ENCODE measurements around the gene PCNT.

The PCNT gene

GRCh38 chr21:46441961-46442498 is 118.1 kb downstream of the PCNT start:
- Histone ChIP-seq H3K27me3 (ENCODE audit: control insufficient read depth, low read length) (no peaks in the 10 kb centered on the region), H3K79me2 (ENCODE audit: control insufficient read depth, low read length) (peaks cover 2% of the 10 kb centered on the region; the same call in 1 of the 2 replicates), H4K20me1 (ENCODE audit: control insufficient read depth, insufficient read depth, low read depth, low read length) (no peaks in the 10 kb centered on the region; the same call in 1 of the 2 replicates), H3K4me1 (ENCODE audit: control insufficient read depth, low read length) (no peaks in the 10 kb centered on the region), H3K9me2 (replicated peaks; ENCODE audit: control insufficient read depth, low read length) (no peaks in the 10 kb centered on the region), H3K9me3 (ENCODE audit: control insufficient read depth, insufficient read depth, low read length) (no peaks in the 10 kb centered on the region), H3K27ac (ENCODE audit: low read depth, low read length) (no peak overlapping the region), H3K4me3 (ENCODE audit: low read length) (no peak overlapping the region), H3K4me2 (ENCODE audit: low read length) (no peak overlapping the region), H3K36me3 (ENCODE audit: control insufficient read depth, low read length) (peaks cover 72% of the 10 kb centered on the region), H3F3A (ENCODE audit: control insufficient read depth, insufficient read depth) (peaks cover 6% of the 10 kb centered on the region; the same call in 1 of the 2 replicates)
- TF ChIP-seq EZH2phosphoT487 (IDR thresholded peaks at IDR 0.05; ENCODE audit: borderline replicate concordance, low read length) (no peak), CTCF (IDR thresholded peaks at IDR 0.05; ENCODE audit: low read depth, low read length, poor library complexity, severe bottlenecking) (no peak)

- Histone ChIP-seq H4K20me1 (ENCODE audit: control insufficient read depth, insufficient read depth, low read depth, low read length) (no peaks in the 10 kb centered on the region; the same call in 1 of the 2 replicates), H3K4me1 (ENCODE audit: control insufficient read depth, low read length) (no peaks in the 10 kb centered on the region), H3K4me2 (ENCODE audit: low read length) (no peak overlapping the region), H3K79me2 (ENCODE audit: control insufficient read depth, low read length) (peaks cover 11% of the 10 kb centered on the region), H3K27me3 (ENCODE audit: control insufficient read depth, low read length) (no peaks in the 10 kb centered on the region), H3K36me3 (ENCODE audit: control insufficient read depth, low read length) (peaks cover 72% of the 10 kb centered on the region), H3K27ac (ENCODE audit: low read depth, low read length) (no peak overlapping the region), H3K4me3 (ENCODE audit: low read length) (no peak overlapping the region), H3K9me3 (ENCODE audit: control insufficient read depth, insufficient read depth, low read length) (no peaks in the 10 kb centered on the region), H3K9me2 (replicated peaks; ENCODE audit: control insufficient read depth, low read length) (no peaks in the 10 kb centered on the region), H3F3A (ENCODE audit: control insufficient read depth, insufficient read depth) (peaks cover 6% of the 10 kb centered on the region; the same call in 1 of the 2 replicates)
- TF ChIP-seq EZH2phosphoT487 (IDR thresholded peaks at IDR 0.05; ENCODE audit: borderline replicate concordance, low read length) = no peak
- TF ChIP-seq CTCF (IDR thresholded peaks at IDR 0.05; ENCODE audit: low read depth, low read length, poor library complexity, severe bottlenecking) = no peak
These were observed 119.0 kb downstream of the PCNT start for GRCh38 chr21:46442938-46443337.

GRCh38 chr21:46443910-46444309 is 120.0 kb downstream of the PCNT start:
- H3K9me2 ChIP-seq (replicated peaks; ENCODE audit: control insufficient read depth, low read length) = no peaks in the 10 kb centered on the region
- H3K9me3 ChIP-seq (ENCODE audit: control insufficient read depth, insufficient read depth, low read length) = no peaks in the 10 kb centered on the region
- H3K4me3 ChIP-seq (ENCODE audit: low read length) = no peak overlapping the region
- TF ChIP-seq CTCF (IDR thresholded peaks at IDR 0.05; ENCODE audit: low read depth, low read length, poor library complexity, severe bottlenecking) = no peak
- no peak for TF ChIP-seq EZH2phosphoT487 (IDR thresholded peaks at IDR 0.05; ENCODE audit: borderline replicate concordance, low read length)
- no peak overlapping the region for H3K4me2 ChIP-seq (ENCODE audit: low read length)
- peaks cover 71% of the 10 kb centered on the region for H3K36me3 ChIP-seq (ENCODE audit: control insufficient read depth, low read length)
- H3K4me1 ChIP-seq (ENCODE audit: control insufficient read depth, low read length) = no peaks in the 10 kb centered on the region
- H3F3A ChIP-seq (ENCODE audit: control insufficient read depth, insufficient read depth) = peaks cover 6% of the 10 kb centered on the region; the same call in 1 of the 2 replicates
- no peaks in the 10 kb centered on the region; the same call in 1 of the 2 replicates for H4K20me1 ChIP-seq (ENCODE audit: control insufficient read depth, insufficient read depth, low read depth, low read length)
- no peak overlapping the region for H3K27ac ChIP-seq (ENCODE audit: low read depth, low read length)
- no peaks in the 10 kb centered on the region for H3K27me3 ChIP-seq (ENCODE audit: control insufficient read depth, low read length)
- H3K79me2 ChIP-seq (ENCODE audit: control insufficient read depth, low read length) = peaks cover 21% of the 10 kb centered on the region

All from DOHH2 (cell line).